Measurements from ENCODE around the gene TMEM250. TPM values are rescaled to one million over a fixed set of nuclear protein-coding genes. Genes with fewer than 3 reads are reported as not detected.
"Not testable (repeated sequence)": the region's sequence is repeated elsewhere in the genome, so short reads cannot be mapped to it uniquely, and the experiment has no call there.

The TMEM250 gene, protein sequence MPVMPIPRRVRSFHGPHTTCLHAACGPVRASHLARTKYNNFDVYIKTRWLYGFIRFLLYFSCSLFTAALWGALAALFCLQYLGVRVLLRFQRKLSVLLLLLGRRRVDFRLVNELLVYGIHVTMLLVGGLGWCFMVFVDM
- 12.1 and 15.0 TPM in 2 replicates for total RNA-seq (2014; rRNA removed; shearing (Covaris generic))

GRCh38 chr9:136118320-136119060 is at the start of gene TMEM250:
Gene TMEM250 (minus strand): TSS chr9:136118875. CDS start chr9:136116900, 1,975 bp downstream.
- peak; percentile 91 for DNase-seq (ENCODE audit: low read depth)

DNA sequence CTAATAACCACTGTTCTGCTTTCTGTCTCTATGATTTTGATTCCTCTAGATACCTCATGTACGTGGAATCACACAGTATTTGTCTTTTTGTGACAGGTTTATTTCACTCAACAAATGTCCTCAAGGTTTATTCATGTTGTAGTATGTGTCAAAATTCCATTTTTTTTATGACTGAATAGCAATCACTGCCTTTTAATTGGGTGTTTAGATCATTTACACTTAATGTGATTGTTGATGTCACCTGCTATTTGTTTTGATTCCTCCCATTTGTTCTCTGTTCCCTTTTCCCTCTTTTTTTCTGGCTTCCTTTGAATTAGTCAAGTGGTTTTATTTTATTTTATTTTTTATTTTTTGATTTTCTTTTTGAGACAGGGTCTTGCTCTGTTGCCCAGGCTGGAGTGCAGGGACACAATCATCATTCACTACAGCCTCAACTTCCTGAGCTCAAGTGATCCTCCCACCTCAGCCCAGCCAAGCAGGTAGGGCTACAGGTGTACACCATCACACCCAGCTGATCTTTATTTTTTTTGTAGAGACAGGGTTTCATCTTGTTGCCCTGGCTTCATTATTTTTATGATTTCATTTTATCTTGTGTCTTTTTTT is 44.7 kb upstream of the TMEM250 start:
- DNase-seq (ENCODE audit: low read depth), result no peak

GRCh38 chr9:136160995-136161610 is 42.4 kb upstream of the TMEM250 start:
- no peak for DNase-seq (ENCODE audit: low read depth)

DNA sequence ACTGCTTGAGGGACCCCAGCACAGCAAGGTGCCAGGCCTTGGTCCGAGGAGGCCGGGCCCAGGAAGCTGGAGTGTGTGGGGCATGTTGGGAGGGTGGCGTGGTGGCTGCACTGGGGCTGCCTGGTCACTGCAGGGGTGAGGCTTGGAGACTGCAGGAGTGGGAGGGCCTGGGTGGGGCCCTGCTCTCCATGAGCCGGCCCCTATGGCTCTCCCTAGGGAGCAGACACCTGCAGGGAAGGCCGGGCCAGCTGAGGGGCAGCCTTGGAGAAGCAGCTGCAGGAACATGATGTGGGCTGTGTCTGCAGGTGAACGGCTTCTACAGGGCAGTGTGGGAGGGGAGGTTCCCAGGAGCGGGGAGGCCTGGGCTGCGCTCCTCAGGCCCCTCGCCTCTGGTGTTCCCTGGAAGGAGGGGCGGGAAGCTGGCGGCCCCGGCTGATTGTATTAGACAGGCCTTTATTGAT is 41.7 kb upstream of the TMEM250 start:
- DNase-seq (ENCODE audit: low read depth), result no peak

- DNase-seq (ENCODE audit: low read depth), result no peak
Observed at GRCh38 chr9:136159851-136160250, 41.2 kb upstream of the TMEM250 start.

DNA sequence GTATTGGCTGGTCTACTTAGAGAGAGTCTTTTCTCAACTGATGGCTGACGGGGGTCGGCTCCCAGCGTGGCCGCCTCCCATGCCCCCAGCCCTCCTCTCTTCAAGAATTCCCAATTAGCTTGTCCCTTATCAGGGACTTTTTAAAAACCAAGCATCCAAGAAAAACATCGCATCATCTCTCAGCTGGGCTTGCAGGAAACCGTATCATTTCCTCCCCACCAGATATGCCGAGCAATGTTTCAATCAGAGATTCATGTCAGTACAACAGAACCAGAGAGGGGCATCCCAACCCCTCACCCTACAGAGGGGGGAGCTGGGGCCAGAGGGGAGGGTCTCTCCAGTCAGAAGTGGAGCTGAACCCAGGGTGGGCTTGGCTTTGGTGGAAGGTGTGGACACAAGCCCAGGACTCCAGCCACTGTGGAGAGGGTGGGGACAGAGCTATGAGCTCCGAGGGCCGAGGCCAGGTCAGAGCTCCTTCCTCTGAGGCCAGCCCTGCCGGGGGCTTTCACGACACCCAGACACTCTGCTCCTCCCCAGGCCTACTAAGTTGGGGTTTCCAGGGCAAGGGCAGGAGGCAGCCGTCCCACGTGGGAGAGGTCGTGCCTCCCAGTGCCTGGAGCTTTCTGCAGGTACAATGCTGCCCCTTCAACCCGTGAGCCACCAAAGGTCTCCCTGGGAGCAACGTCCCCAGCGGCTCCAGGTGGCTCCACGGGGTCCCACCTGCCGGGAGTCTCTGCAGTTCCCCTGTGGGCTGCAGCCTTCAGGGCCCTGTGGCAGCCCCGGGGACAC is 39.0 kb upstream of the TMEM250 start:
- no peak for DNase-seq (ENCODE audit: low read depth)

GRCh38 chr9:136156209-136157120 is 37.8 kb upstream of the TMEM250 start:
- no peak for DNase-seq (ENCODE audit: low read depth)

DNA sequence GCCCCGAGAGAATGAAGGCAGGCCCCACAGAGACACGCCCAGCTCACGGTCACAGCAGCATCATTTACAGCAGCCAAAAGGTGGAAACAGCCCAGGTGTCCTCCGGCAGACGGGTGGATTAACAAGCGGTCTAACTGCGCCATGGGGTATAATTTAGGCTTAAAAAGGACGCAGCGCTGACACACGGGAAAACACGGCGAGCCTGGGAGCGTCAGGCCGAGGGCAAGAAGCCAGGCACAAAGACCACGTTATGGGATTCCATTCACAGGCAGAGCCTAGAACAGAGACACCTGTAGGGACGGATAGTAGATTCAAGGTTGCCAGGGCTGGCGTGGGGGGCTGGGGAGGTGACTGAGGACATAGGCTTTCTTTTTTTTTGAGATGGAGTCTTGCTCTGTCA is 36.9 kb upstream of the TMEM250 start:
- no peak for DNase-seq (ENCODE audit: low read depth)

DNA sequence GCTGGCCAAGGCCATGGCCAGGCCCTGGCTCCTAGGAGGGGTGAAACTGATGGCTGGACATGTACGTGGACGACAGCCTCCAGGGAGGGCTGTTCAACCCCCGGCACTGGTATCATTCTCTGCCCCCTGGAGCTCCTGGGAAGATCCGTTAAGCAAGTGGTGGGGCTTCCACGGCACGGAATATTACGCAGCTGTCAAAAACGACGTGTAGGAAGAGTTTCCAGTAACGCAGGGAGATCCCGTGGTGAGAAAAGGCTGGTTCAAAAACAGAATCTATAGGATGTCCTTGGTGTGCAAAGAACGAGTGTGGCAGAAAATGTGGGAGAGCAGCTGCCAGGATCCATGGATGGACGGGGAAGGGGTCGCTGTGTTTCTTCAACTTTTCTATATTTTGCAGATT is 36.3 kb upstream of the TMEM250 start:
- DNase-seq (ENCODE audit: low read depth), result no peak

DNA sequence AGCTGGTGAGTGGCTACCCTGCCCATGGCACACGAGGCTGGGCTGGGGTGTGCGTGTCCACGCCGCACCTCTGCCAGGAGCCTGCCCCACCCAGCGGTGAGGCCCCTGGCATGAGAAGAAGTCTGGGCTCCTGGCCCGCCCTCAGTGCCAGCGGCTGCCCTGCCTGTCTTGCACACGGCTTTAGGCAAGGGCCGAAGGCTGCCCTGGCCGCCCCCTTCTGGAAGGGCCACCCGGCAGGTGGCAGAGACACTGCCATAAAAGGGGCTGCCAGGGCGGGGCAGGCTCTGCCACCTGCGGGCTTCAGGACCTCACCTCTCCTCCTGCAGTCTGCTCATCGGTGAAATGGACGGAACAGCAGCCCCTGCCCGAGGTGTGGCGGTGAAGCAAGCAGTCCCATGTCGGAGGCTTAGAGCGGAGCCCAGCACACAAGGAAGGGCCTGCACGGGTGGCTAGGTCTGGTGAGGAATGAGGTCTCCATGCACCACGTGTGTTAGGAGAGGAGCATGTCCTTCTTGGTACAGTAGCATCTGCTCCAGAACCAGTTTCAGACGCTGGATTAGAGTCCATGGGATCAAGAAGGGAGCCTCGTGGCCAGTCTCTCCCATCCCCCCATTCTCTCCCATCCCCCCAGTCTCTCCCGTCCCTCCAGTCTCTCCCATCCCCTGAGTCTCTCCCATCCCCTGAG is 34.8 kb upstream of the TMEM250 start:
- DNase-seq (ENCODE audit: low read depth), result no peak

DNA sequence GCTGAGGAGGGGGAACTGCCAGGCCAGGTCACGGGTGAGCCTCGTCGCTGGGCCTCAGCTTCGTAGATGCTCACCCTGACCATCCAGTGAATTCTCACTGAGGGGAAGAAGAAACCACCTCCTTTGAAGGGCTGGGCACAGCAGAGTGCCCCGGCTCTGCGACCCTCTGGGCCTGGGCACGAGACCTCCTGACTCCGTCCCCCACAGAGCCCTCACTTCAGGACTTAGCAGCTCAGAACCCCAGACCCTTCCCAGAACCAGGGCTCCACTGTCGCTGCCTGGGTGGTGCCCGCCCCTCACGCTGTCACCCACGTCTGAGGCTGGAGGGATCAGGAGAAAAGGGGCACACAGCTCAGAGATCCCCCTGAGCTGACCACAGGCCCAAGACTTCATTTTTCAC is 34.3 kb upstream of the TMEM250 start:
- no peak for DNase-seq (ENCODE audit: low read depth)

DNA sequence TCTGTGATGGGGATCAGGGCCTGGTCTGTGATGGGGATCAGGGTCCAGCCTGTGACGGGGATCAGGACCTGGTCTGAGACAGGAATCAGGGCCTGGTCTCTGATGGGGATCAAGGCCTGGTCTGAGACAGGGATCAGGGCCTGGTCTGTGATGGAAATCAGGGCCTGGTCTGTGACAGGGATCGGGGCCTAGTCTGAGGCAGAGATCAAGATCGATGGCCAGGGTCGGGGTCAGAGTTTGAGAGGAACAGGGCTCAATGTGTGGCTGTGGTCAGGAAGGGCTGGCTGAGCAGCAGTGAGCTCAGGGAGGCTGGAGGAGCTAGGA is 33.8 kb upstream of the TMEM250 start:
- DNase-seq (ENCODE audit: low read depth), result no peak

GRCh38 chr9:136151848-136152542 is 33.3 kb upstream of the TMEM250 start:
- DNase-seq (ENCODE audit: low read depth), result no peak

DNA sequence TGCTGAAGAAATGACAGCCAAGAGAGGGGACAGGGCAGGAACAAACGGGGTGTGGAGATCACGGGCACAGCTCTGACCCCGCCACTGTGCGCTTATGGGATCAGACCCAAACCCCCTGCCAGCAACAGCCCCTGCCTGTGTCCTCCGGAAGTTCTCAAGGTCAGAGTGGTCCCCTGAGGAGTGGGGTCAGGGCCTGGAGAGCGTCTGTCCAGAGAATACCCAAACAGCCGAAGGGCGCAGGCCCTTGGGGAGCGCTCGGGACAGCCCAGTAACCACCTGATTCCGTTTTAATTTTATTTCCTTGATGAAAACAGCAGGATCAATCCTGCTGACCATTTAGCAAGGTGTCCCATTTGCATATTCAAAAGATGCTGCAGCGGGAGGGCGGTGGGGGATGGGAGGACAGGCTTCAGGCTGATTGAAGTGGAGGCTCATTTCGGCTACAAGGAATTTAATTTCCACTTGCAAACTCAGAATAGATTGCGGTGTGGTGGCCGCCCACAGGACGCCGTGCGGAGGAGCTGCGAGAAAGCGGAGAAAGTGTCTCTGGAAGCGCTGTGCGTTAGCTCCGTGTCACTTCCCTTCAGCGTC is 32.6 kb upstream of the TMEM250 start:
- DNase-seq (ENCODE audit: low read depth), result no peak

DNA sequence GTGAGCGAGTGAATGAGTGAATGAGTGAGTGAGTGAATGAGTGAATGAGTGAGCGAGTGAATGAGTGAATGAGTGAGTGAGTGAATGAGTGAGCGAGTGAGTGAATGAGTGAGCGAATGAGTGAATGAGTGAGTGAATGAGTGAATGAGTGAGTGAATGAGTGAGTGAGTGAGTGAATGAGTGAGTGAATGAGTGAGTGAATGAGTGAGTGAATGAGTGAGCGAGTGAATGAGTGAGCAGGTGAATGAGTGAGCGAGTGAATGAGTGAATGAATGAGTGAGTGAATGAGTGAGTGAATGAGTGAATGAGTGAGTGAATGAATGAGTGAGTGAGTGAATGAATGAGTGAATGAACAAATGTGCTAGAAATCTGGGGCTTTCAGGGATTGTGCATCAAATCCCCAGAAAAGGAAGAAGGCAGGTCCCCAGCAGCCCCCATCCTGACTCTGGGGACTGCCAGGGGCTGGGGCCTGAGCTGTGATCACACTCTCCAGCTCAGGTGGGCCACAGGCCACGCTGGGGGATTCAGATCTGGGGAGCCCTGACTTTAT is 32.1 kb upstream of the TMEM250 start:
- not testable (repeated sequence) for DNase-seq (ENCODE audit: low read depth)

GRCh38 chr9:136149853-136150252 is 31.2 kb upstream of the TMEM250 start:
- DNase-seq (ENCODE audit: low read depth), result no peak

DNA sequence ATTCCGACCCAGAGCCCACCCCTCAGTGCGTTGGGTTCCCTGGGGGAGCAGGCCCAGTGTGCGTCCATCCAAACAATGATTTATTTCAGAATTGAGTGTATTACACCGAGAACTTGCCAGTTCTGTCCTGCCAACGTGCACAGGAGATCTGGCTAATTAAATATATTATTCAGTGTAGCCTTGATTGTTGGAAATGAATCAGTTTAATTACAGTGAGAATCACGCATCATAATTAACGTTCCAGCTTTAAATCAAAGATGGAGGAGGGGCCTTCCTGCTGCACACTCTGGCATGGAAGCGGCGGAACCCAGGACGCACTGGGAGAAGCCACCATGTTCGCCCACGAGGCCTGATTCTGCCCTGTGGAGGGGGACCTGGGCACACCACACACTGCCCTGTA is 30.7 kb upstream of the TMEM250 start:
- no peak for DNase-seq (ENCODE audit: low read depth)

DNA sequence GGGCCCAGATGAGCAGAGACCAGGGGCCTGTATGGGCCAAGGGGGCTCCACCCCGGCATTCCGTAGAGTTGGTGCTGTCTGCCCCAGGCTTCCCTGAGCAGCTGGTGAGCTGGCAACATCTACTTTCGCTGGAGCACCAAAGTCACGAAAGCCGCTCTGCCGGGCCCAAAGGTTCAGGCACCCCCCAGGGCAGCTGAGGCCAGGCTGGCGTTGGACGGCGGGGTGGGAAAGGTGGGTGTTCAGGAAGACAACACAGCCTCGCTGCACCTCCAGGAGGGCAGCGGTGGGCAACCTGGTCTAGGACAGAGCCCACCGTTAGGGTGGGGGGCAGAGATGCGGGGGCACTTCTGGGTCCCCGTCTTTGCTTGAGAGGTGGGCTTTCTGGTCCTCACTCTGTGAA is 30.1 kb upstream of the TMEM250 start:
- no peak for DNase-seq (ENCODE audit: low read depth)
